HepG2 (cell line): ENCODE results near the gene ACTN1. TPM values are rescaled to one million over a fixed set of nuclear protein-coding genes. Genes with fewer than 3 reads are reported as not detected.

Source experiments
- BHLHE40 ChIP-seq: IDR thresholded peaks from 2 replicates; pipeline ENCODE4 v1.6.1; 2011; ENCODE audit warnings: low read length, improper control_type of control experiment
- CCAR2 ChIP-seq: fragments of 200-400 bp; formaldehyde crosslinking; optimal IDR thresholded peaks from 2 replicates; pipeline ENCODE3; 2018; ENCODE audit warnings: low read depth, mild to moderate bottlenecking, low read length, moderate library complexity
- ETV5 ChIP-seq: IDR thresholded peaks from 2 replicates; pipeline ENCODE4 v1.6.1; 2018; ENCODE audit warnings: missing biosample characterization, missing genetic modification reagents, inconsistent platforms, borderline replicate concordance
- HDAC2 ChIP-seq: sonication (generic); formaldehyde crosslinking; IDR thresholded peaks from 2 replicates; pipeline ENCODE4 v1.4.0; 2020; ENCODE audit warnings: missing genetic modification reagents
- HMG20A ChIP-seq: IDR thresholded peaks from 2 replicates; pipeline ENCODE4 v1.6.1; 2016; ENCODE audit warnings: borderline replicate concordance
- KLF12 ChIP-seq: sonication (generic); formaldehyde crosslinking; IDR thresholded peaks from 2 replicates; pipeline ENCODE4 v1.4.0; 2020; ENCODE audit warnings: missing genetic modification reagents, borderline replicate concordance
- LCORL ChIP-seq, 2 experiments: fragments of 450-650 bp in 1 of 2; sonication (generic) in 1 of 2; formaldehyde crosslinking in 1 of 2; IDR thresholded peaks; 2 replicates each; pipeline versions ENCODE4 v1.5.0 to v1.6.1; 2017 to 2020; ENCODE audit warnings: antibody characterized with exemption in 1 of 2, missing genetic modification reagents in 1 of 2
- MATR3 ChIP-seq: sonication (generic); formaldehyde crosslinking; IDR thresholded peaks from 2 replicates; pipeline ENCODE4 v1.4.0; 2020; ENCODE audit warnings: missing genetic modification reagents
- NFKBIZ ChIP-seq: IDR thresholded peaks from 2 replicates; pipeline ENCODE4 v1.6.1; 2018; ENCODE audit warnings: missing genetic modification reagents, missing compliant biosample characterization
- NFYC ChIP-seq: IDR thresholded peaks from 2 replicates; pipeline ENCODE4 v1.6.1; 2016; ENCODE audit warnings: missing genetic modification reagents, missing compliant biosample characterization
- NR2F2 ChIP-seq: IDR thresholded peaks from 2 replicates; pipeline ENCODE4 v1.6.1; 2012; ENCODE audit warnings: low read depth, inconsistent platforms, borderline replicate concordance
- PAXIP1 ChIP-seq: sonication (generic); formaldehyde crosslinking; conservative IDR thresholded peaks from 2 replicates; pipeline ENCODE4 v1.4.0; 2020; ENCODE audit warnings: mild to moderate bottlenecking, missing genetic modification reagents, moderate library complexity
- POLR2G ChIP-seq: fragments of 200-400 bp; formaldehyde crosslinking; IDR thresholded peaks from 2 replicates; pipeline ENCODE4 v1.6.1; 2018; ENCODE audit warnings: mild to moderate bottlenecking, low read depth, low read length, moderate library complexity
- RBM22 ChIP-seq: fragments of 200-400 bp; formaldehyde crosslinking; optimal IDR thresholded peaks from 2 replicates; pipeline ENCODE3; 2017; ENCODE audit warnings: mild to moderate bottlenecking, low read length, moderate library complexity
- RXRB ChIP-seq: IDR thresholded peaks from 2 replicates; pipeline ENCODE4 v1.6.1; 2016; ENCODE audit warnings: borderline replicate concordance, missing genetic modification reagents, missing compliant biosample characterization
- SALL1 ChIP-seq: sonication (generic); formaldehyde crosslinking; IDR thresholded peaks from 2 replicates; pipeline ENCODE4 v1.8.0; 2022; ENCODE audit warnings: mild to moderate bottlenecking, missing genetic modification reagents
- TAF1 ChIP-seq: sonication (generic); formaldehyde crosslinking; IDR thresholded peaks from 2 replicates; pipeline ENCODE4 v1.4.0; 2020; ENCODE audit warnings: missing genetic modification reagents
- ZMYM2 ChIP-seq: sonication (generic); formaldehyde crosslinking; IDR thresholded peaks from 2 replicates; pipeline ENCODE4 v1.8.0; 2022; ENCODE audit warnings: mild to moderate bottlenecking, missing genetic modification reagents
- ZNF281 ChIP-seq: sonication (generic); formaldehyde crosslinking; IDR thresholded peaks from 2 replicates; pipeline ENCODE4 v1.4.0; 2020; ENCODE audit warnings: missing genetic modification reagents, borderline replicate concordance
- ZNF510 ChIP-seq: sonication (generic); formaldehyde crosslinking; IDR thresholded peaks from 2 replicates; pipeline ENCODE4 v1.4.0; 2020; ENCODE audit warnings: low read depth, mild to moderate bottlenecking, missing genetic modification reagents
- ZNF556 ChIP-seq: sonication (generic); formaldehyde crosslinking; IDR thresholded peaks from 2 replicates; pipeline ENCODE4 v1.4.0; 2020; ENCODE audit warnings: mild to moderate bottlenecking, missing genetic modification reagents, borderline replicate concordance
- ZNF607 ChIP-seq: sonication (generic); formaldehyde crosslinking; IDR thresholded peaks from 2 replicates; pipeline ENCODE4 v1.5.1; 2020; ENCODE audit warnings: missing genetic modification reagents, mild to moderate bottlenecking, borderline replicate concordance
- ZNF614 ChIP-seq: IDR thresholded peaks from 2 replicates; pipeline ENCODE4 v1.6.1; 2018; ENCODE audit warnings: missing biosample characterization, missing genetic modification reagents, inconsistent platforms, borderline replicate concordance
- polyA plus RNA-seq, 8 experiments: library from polyadenylated mRNA; depleted of rRNA in 3 of 8; stranded (reverse) in 7 of 8; unstranded in 1 of 8; fragments of >200 nt; fragmentation: Illumina TruSeq in 4 of 8; extraction: Trizol in 4 of 8; gene quantifications; 2 replicates each; pipeline versions ENCODE4 v1.2.1 to v1.2.3, GENCODE V29; 2011 to 2016; ENCODE audit warnings: low read depth in 4 of 8, missing spikeins in 1 of 8, mixed read lengths in 1 of 8; ENCODE audit not compliant: insufficient read depth in 1 of 8
- total RNA-seq, 5 experiments: library from RNA; depleted of rRNA; stranded (reverse); fragments of >200 nt; fragmentation: Illumina TruSeq; extraction: Trizol; gene quantifications; 2 replicates each; pipeline ENCODE4 v1.2.3, GENCODE V29; 2016; ENCODE audit warnings: low read depth in 1 of 5

Gene ACTN1
- total and polyA plus RNA-seq, 2 of the 13 experiments (the other 11 are each of a cell fraction or from before 2014, with no cell fraction given) = 58.6 to 162 TPM

- peak; percentile 67 for TF ChIP-seq PAXIP1 (CRISPR knock-in tag)
- TF ChIP-seq ZNF510 (CRISPR knock-in tag) = no peak
- TF ChIP-seq LCORL (IDR thresholded peaks at IDR 0.05) = no peak
- TF ChIP-seq LCORL (CRISPR knock-in tag; IDR thresholded peaks at IDR 0.05) = 0 out of 2 replicates have a peak, but pooled peaks have one; percentile 10
- no peak for TF ChIP-seq HMG20A (CRISPR knock-in tag)
- 0 out of 2 replicates have a peak, but pooled peaks have one; percentile 14 for TF ChIP-seq ETV5 (CRISPR knock-in tag)
- no peak for TF ChIP-seq ZNF607 (CRISPR knock-in tag)
- no peak for TF ChIP-seq NFYC (CRISPR knock-in tag)
- 0 out of 2 replicates have a peak, but pooled peaks have one; percentile 30 for TF ChIP-seq ZNF556 (CRISPR knock-in tag)
- TF ChIP-seq NFKBIZ (CRISPR knock-in tag) = no peak
- TF ChIP-seq RBM22 = peak; percentile 25
- TF ChIP-seq ZNF614 (CRISPR knock-in tag) = peak; percentile 75; the same call in 1 of the 2 replicates
- TF ChIP-seq KLF12 (CRISPR knock-in tag) = no peak
- peak; percentile 67; the same call in 1 of the 2 replicates for TF ChIP-seq ZMYM2 (CRISPR knock-in tag)
- no peak for TF ChIP-seq CCAR2
- TF ChIP-seq RXRB (CRISPR knock-in tag) = peak; percentile 26; the same call in 1 of the 2 replicates
- TF ChIP-seq POLR2G = 0 out of 2 replicates have a peak, but pooled peaks have one; percentile 30
- TF ChIP-seq HDAC2 (CRISPR knock-in tag) = peak; percentile 29; the same call in 1 of the 2 replicates
- no peak for TF ChIP-seq NR2F2
- no peak for TF ChIP-seq BHLHE40
- TF ChIP-seq ZNF281 (CRISPR knock-in tag) = 0 out of 2 replicates have a peak, but pooled peaks have one; percentile 17
- TF ChIP-seq TAF1 (CRISPR knock-in tag) = no peak
- no peak for TF ChIP-seq MATR3 (CRISPR knock-in tag)
- peak; percentile 65; the same call in 1 of the 2 replicates for TF ChIP-seq SALL1
Observed at GRCh38 chr14:68945585-68946488, 33.3 kb downstream of the ACTN1 start (continued).
